ENCODE results near the gene SDK1.

The SDK1 gene

GRCh38 chr7:4191525-4191924 is 890.5 kb downstream of the SDK1 start:
- no peak for DNase-seq

GRCh38 chr7:4195660-4196059 is 894.6 kb downstream of the SDK1 start:
- no peak for DNase-seq

GRCh38 chr7:4196121-4196819 is 895.2 kb downstream of the SDK1 start:
- no peak for DNase-seq

GRCh38 chr7:4198301-4198700 is 897.2 kb downstream of the SDK1 start:
- DNase-seq, result no peak

- no peak for DNase-seq
Measured at GRCh38 chr7:4200546-4201094, 899.6 kb downstream of the SDK1 start.

GRCh38 chr7:4201566-4201965 is 900.5 kb downstream of the SDK1 start:
- no peak for DNase-seq

- no peak for DNase-seq
Measured at GRCh38 chr7:4202154-4202736, 901.2 kb downstream of the SDK1 start.

- DNase-seq, result no peak
Measured at GRCh38 chr7:4202954-4203353, 901.9 kb downstream of the SDK1 start.

GRCh38 chr7:4203626-4204512 is 902.8 kb downstream of the SDK1 start:
- no peak for DNase-seq

GRCh38 chr7:4204513-4205165 is 903.6 kb downstream of the SDK1 start:
- no peak for DNase-seq

- DNase-seq, result no peak
Measured at GRCh38 chr7:4205828-4206227, 904.8 kb downstream of the SDK1 start.

- DNase-seq, result no peak
Measured at GRCh38 chr7:4207011-4207410, 906.0 kb downstream of the SDK1 start.

- DNase-seq, result no peak
Measured at GRCh38 chr7:4208086-4208485, 907.0 kb downstream of the SDK1 start.

GRCh38 chr7:4208586-4208985 is 907.5 kb downstream of the SDK1 start:
- no peak for DNase-seq

GRCh38 chr7:4209126-4209525 is 908.1 kb downstream of the SDK1 start:
- no peak for DNase-seq

GRCh38 chr7:4209966-4210365 is 908.9 kb downstream of the SDK1 start:
- no peak for DNase-seq

GRCh38 chr7:4210821-4211220 is 909.8 kb downstream of the SDK1 start:
- no peak for DNase-seq

GRCh38 chr7:4211261-4211660 is 910.2 kb downstream of the SDK1 start:
- DNase-seq, result no peak

- DNase-seq, result no peak
Measured at GRCh38 chr7:4212376-4212775, 911.3 kb downstream of the SDK1 start.

GRCh38 chr7:4214291-4215155 is 913.5 kb downstream of the SDK1 start:
- no peak for DNase-seq

GRCh38 chr7:4215176-4215720 is 914.2 kb downstream of the SDK1 start:
- no peak for DNase-seq
